ENCODE data around the gene ZNF397.

DNA sequence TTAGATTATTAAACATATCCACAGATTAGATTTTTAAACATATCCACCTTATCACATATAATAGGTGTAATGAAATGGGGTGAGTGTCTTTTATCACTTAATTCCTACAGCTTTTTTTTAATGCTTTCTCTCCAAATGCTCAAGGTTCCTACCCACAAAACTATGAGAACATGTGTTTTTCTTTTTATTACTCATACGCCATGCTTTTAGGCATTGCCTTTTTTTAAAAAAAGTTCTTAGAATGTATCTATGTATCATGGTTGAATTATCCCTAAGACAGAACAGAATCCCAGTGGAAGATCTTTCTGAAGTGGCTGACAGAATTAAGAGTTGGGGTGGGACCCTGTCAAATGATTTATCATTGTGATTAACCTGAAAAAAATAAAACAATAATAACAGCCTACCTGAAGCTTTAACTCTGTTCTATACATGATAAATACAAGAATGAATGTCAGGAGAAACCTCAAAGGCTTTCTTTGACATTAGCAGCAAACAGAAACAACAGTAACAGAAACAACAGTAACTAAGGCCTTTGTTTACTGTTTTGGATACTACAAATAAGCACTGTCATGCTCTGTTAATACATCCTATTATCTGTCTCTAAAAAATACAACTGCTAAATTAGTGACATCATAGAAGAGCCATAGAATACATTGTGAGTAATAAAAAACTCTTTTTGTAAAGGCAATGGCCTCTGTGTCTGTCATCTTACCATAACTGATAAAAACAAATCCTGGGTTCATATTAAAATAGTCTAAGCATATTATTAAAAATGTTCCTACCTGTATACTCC lies 4.1 kb upstream of the ZNF397 start:
- TF ChIP-seq, protein P1, sequence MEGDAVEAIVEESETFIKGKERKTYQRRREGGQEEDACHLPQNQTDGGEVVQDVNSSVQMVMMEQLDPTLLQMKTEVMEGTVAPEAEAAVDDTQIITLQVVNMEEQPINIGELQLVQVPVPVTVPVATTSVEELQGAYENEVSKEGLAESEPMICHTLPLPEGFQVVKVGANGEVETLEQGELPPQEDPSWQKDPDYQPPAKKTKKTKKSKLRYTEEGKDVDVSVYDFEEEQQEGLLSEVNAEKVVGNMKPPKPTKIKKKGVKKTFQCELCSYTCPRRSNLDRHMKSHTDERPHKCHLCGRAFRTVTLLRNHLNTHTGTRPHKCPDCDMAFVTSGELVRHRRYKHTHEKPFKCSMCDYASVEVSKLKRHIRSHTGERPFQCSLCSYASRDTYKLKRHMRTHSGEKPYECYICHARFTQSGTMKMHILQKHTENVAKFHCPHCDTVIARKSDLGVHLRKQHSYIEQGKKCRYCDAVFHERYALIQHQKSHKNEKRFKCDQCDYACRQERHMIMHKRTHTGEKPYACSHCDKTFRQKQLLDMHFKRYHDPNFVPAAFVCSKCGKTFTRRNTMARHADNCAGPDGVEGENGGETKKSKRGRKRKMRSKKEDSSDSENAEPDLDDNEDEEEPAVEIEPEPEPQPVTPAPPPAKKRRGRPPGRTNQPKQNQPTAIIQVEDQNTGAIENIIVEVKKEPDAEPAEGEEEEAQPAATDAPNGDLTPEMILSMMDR (IDR thresholded peaks at IDR 0.05; ENCODE audit: low read length): no peak
- TF ChIP-seq EZH2phosphoT487 (IDR thresholded peaks at IDR 0.05; ENCODE audit: low read length) (no peak), EZH2 (optimal IDR thresholded peaks at IDR 0.05; ENCODE audit: low read depth, low read length) (no peak)
